Heart left ventricle (tissue), 16 donors: ENCODE results near the gene RIMS1. TPM values are rescaled to one million over a fixed set of nuclear protein-coding genes. Genes with fewer than 3 reads are reported as not detected.

Source experiments
- ATAC-seq, 4 donors: fragments of 200-7000 bp; cut with Tn5 transposase; one replicate each; pipeline ENCODE4 v1.9.1; 2020 to 2022; ENCODE audit warnings: moderate library complexity in 4 of 4, mild to moderate bottlenecking in 3 of 4, moderate number of reproducible peaks in 1 of 4
- DNase-seq, 5 donors: peaks; one replicate each; pipeline ENCODE4 v3.0.0-alpha.2; 2020
- H3K27ac ChIP-seq, 12 donors: fragments of 200-600 bp; sonication (generic) in 4 of 12; one replicate each; pipeline versions ENCODE4 v1.5.0 to v1.8.0; 2016 to 2022; ENCODE audit warnings: mild to moderate bottlenecking in 2 of 12
- H3K27me3 ChIP-seq, 9 donors: fragments of 200-600 bp; sonication (generic) in 2 of 9; one replicate each; pipeline versions ENCODE4 v1.5.1 to v1.8.0; 2016 to 2022; ENCODE audit warnings: mild to moderate bottlenecking in 3 of 9
- H3K36me3 ChIP-seq, 9 donors: fragments of 200-600 bp; sonication (generic) in 2 of 9; one replicate each; pipeline versions ENCODE4 v1.5.0 to v1.8.0; 2018 to 2022; ENCODE audit warnings: mild to moderate bottlenecking in 2 of 9
- H3K4me1 ChIP-seq, 12 donors: fragments of 200-600 bp; sonication (generic) in 4 of 12; one replicate each; pipeline versions ENCODE4 v1.5.0 to v1.8.0; 2016 to 2022; ENCODE audit warnings: mild to moderate bottlenecking in 3 of 12
- H3K4me3 ChIP-seq, 12 donors: fragments of 200-600 bp; sonication (generic) in 4 of 12; one replicate each; pipeline versions ENCODE4 v1.5.0 to v1.8.0; 2017 to 2022; ENCODE audit warnings: mild to moderate bottlenecking in 9 of 12, moderate library complexity in 4 of 12
- H3K9me3 ChIP-seq, 12 donors: fragments of 200-600 bp; sonication (generic) in 4 of 12; one replicate each; pipeline versions ENCODE4 v1.5.0 to v1.8.0; 2016 to 2022; ENCODE audit warnings: mild to moderate bottlenecking in 1 of 12
- CTCF ChIP-seq, 12 donors: fragments of 200-600 bp; sonication (generic) in 4 of 12; IDR thresholded peaks; one replicate each; pipeline versions ENCODE4 v1.5.0 to v1.8.0; 2018 to 2022; ENCODE audit warnings: antibody characterized with exemption in 12 of 12, mild to moderate bottlenecking in 5 of 12
- POLR2A ChIP-seq, 2 donors: fragments of 450-650 bp; IDR thresholded peaks; one replicate each; pipeline ENCODE4 v1.6.1; 2017; ENCODE audit warnings: antibody characterized with exemption in 2 of 2, mild to moderate bottlenecking in 2 of 2, moderate library complexity in 2 of 2
- WGBS, 4 donors: extraction: QIAGEN DNeasy Blood & Tissue Kit in 2 of 4; methylation state at CpG; one replicate each; pipeline versions ENCODE4 v1.1.5 to v1.1.7; 2013 to 2018; 5-methylcytosine and 5-hydroxymethylcytosine counted together
- intact Hi-C, 10 donors: fragments of 100-400 bp; cut with DNase I; formaldehyde crosslinking; loops; one replicate each; pipeline versions ENCODE4 v1.11.1 to v1.14.2; 2022
- polyA plus RNA-seq, 2 donors: library from polyadenylated mRNA; stranded (reverse); fragments of 200-250 nt; gene quantifications; one replicate each; pipeline ENCODE4 v1.2.3, GENCODE V29; 2013
- total RNA-seq, 9 donors: library from RNA; depleted of rRNA in 2 of 9; stranded (reverse); fragments of >200 nt in 2 of 9; fragmentation: NEBNext Ultra II Directional in 3 of 9; extraction: Animal tissue kit (Norgen Biotek cat#: 25700) in 3 of 9; gene quantifications; one replicate each; pipeline versions ENCODE4 v1.1.0 to v1.2.4, GENCODE V29; 2016 to 2023
- donor health status: ischemic (EF 13 %, LVEDD 7.1; RV severe dilation, severe dysfunction).
- donor health status: healthy with polysubstance abuse.
- donor health status: DM: no; HTN: yes; CAD: no.
- donor health status: DM: no; HTN: no; CAD: no.
- donor health status: ischemic (EF 25% LVEDD 6.9; RV normal size, moderate dysfunction).
- donor health status: ischemic (EF 25% LVEDD 5.7; RV mildly dilated, moderate dysfunction).
- donor health status: healthy.
- donor health status: DM: yes; HTN: yes; CAD: no.
- donor health status: ischemic (EF 35%, LVEDD 5.7; RV mildly dilated, moderate dysfunction).
- donor health status: nonischemic (EF 11% LVEDD 7.7; RV severe dilation, severe dysfunction).
- donor health status: DM: yes; HTN: yes; CAD: no.
- donor health status: PGD.
- donor health status: ischemic (EF 29% LVEDD 5.4; RV normal size, mild dysfunction).
- donor health status: nonischemic (EF 23%, LVEDD 6.1; RV moderate dilation, normal function).

Gene RIMS1
- total and polyA plus RNA-seq, 11 donors, result 0.11 to 3.2 (median 1.1) TPM; not detected in 4

GRCh38 chr6:72048080-72048479 is 161.7 kb downstream of the RIMS1 start:
- H3K9me3 ChIP-seq, result no peaks in the 10 kb centered on the region
- no peak overlapping the region for H3K4me3 ChIP-seq
- intact Hi-C loops, result no loop called here
- DNase-seq (no peak), ATAC-seq (no peak)
- TF ChIP-seq POLR2A (IDR thresholded peaks at IDR 0.05) (no peak), CTCF (IDR thresholded peaks at IDR 0.05) (no peak)
- 55 to 62% (median 56%) methylated on average over 2 of the region's 2 CpGs for WGBS, 4 donors
- H3K36me3 ChIP-seq, result no peaks in the 10 kb centered on the region
- H3K27ac ChIP-seq, result no peak overlapping the region
- no peaks in the 10 kb centered on the region for H3K27me3 ChIP-seq
- H3K4me1 ChIP-seq, result no peaks in the 10 kb centered on the region

- no peak for TF ChIP-seq CTCF (IDR thresholded peaks at IDR 0.05)
- TF ChIP-seq POLR2A (IDR thresholded peaks at IDR 0.05), result no peak
- Histone ChIP-seq H3K4me1 (no peaks in the 10 kb centered on the region), H3K36me3 (no peaks in the 10 kb centered on the region), H3K9me3 (peaks cover 0 to 6% (median 0%) of the 10 kb centered on the region in 12 donors), H3K27me3 (no peaks in the 10 kb centered on the region), H3K27ac (no peak overlapping the region), H3K4me3 (no peak overlapping the region)
- ATAC-seq (no peak), DNase-seq (no peak)
- 81 to 86% (median 83%) methylated on average over 3 of the region's 3 CpGs for WGBS, 4 donors
- intact Hi-C loops, result no loop called here
Measured at GRCh38 chr6:72049376-72049775, 163.0 kb downstream of the RIMS1 start.

- no peaks in the 10 kb centered on the region for H3K4me1 ChIP-seq
- intact Hi-C loops, result no loop called here
- ATAC-seq (no peak), DNase-seq (no peak)
- peaks cover 0 to 5% (median 0%) of the 10 kb centered on the region in 9 donors for H3K27me3 ChIP-seq
- H3K27ac ChIP-seq, result no peak overlapping the region
- no peak overlapping the region for H3K4me3 ChIP-seq
- H3K36me3 ChIP-seq, result no peaks in the 10 kb centered on the region
- H3K9me3 ChIP-seq, result no peaks in the 10 kb centered on the region
- 25 to 44% (median 33%) methylated on average over 6 of the region's 6 CpGs for WGBS, 4 donors
- TF ChIP-seq POLR2A (IDR thresholded peaks at IDR 0.05) (no peak), CTCF (IDR thresholded peaks at IDR 0.05) (no peak)
Measured at GRCh38 chr6:72061286-72061685, 174.9 kb downstream of the RIMS1 start.

GRCh38 chr6:72064399-72064975 is 178.1 kb downstream of the RIMS1 start:
- H3K27me3 ChIP-seq, result peaks cover 0 to 5% (median 0%) of the 10 kb centered on the region in 9 donors
- no peak for ATAC-seq
- no peak for TF ChIP-seq CTCF (IDR thresholded peaks at IDR 0.05)
- TF ChIP-seq POLR2A (IDR thresholded peaks at IDR 0.05), result no peak
- 85 to 87% (median 86%) methylated on average over 7 of the region's 7 CpGs for WGBS, 4 donors
- H3K4me1 ChIP-seq, result no peaks in the 10 kb centered on the region
- no peaks in the 10 kb centered on the region for H3K36me3 ChIP-seq
- DNase-seq, result no peak
- intact Hi-C loops, result no loop called here
- H3K4me3 ChIP-seq, result no peak overlapping the region
- H3K9me3 ChIP-seq, result no peaks in the 10 kb centered on the region
- no peak overlapping the region for H3K27ac ChIP-seq
